ENCODE results near the gene SLC35A3. TPM values are rescaled to one million over a fixed set of nuclear protein-coding genes. Genes with fewer than 3 reads are reported as not detected.

The SLC35A3 gene
- total RNA-seq, 4 donors from 2014 or later: 17.1 to 37.8 (median 23.2) TPM

DNA sequence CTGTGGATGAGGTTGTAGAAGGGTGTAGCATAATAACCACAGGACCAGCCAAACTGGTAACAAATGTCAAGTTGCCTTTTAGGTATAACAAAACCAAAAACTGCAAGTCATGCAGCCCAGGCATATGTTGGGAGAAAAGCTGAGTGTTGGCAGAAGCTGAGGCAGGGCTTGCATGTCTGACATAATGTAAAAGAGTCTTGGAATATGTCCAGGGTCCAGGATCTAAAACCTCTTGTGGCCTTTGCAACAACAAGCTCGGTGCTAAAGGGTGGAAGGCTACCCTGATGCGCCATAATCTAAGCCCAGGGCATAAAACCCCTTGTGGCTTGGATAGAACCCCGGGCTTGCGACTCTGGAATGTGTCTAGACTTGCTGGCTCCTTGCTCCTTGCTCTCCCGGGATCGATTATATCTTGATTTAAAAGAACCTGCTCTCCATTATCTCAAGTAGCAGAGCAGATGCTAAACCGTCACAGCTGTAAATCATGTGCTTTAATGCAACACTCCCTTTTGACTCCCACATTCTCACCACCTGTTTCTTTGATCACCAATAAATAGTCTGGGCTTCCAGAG, 26.5 kb upstream of the SLC35A3 start:
- Histone ChIP-seq H3K9me3 (no peaks in the 10 kb centered on the region), H3K27me3 (no peaks in the 10 kb centered on the region), H3K4me3 (no peak overlapping the region), H3K27ac (no peak overlapping the region), H3K4me1 (no peaks in the 10 kb centered on the region), H3K36me3 (no peaks in the 10 kb centered on the region)
- TF ChIP-seq POLR2A (IDR thresholded peaks at IDR 0.05) (no peak), EP300 (IDR thresholded peaks at IDR 0.05) (no peak), POLR2AphosphoS5 (IDR thresholded peaks at IDR 0.05) (no peak)
- TF ChIP-seq, protein P1, sequence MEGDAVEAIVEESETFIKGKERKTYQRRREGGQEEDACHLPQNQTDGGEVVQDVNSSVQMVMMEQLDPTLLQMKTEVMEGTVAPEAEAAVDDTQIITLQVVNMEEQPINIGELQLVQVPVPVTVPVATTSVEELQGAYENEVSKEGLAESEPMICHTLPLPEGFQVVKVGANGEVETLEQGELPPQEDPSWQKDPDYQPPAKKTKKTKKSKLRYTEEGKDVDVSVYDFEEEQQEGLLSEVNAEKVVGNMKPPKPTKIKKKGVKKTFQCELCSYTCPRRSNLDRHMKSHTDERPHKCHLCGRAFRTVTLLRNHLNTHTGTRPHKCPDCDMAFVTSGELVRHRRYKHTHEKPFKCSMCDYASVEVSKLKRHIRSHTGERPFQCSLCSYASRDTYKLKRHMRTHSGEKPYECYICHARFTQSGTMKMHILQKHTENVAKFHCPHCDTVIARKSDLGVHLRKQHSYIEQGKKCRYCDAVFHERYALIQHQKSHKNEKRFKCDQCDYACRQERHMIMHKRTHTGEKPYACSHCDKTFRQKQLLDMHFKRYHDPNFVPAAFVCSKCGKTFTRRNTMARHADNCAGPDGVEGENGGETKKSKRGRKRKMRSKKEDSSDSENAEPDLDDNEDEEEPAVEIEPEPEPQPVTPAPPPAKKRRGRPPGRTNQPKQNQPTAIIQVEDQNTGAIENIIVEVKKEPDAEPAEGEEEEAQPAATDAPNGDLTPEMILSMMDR (IDR thresholded peaks at IDR 0.05): no peak
- WGBS, 2 donors (ENCODE audit: low coverage in 1 of 2): 21 to 37% methylated on average over 5 to 6 of the region's 7 CpGs
- ATAC-seq: no peak

DNA sequence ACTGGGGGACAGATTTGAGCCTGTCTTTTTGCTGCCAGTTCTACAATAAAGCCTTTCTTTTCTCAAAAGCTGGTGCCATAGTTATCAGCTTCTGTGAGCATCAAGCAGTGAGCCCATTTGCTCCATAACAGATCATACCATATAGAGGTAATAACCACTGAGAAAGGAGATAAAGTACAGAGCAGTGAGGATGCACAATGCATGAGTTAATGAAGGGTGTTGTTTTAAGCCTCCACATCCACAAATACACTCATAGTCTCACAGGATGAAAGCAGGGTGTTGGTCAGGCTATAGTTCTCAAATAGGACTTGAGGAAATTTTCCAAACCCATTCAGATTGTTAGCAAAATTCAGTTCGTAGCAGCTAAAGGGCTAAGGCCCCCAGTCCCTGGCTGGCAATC, 25.6 kb upstream of the SLC35A3 start:
- no peak for TF ChIP-seq EP300 (IDR thresholded peaks at IDR 0.05)
- TF ChIP-seq POLR2AphosphoS5 (IDR thresholded peaks at IDR 0.05): no peak
- no peak for TF ChIP-seq POLR2A (IDR thresholded peaks at IDR 0.05)
- TF ChIP-seq, protein P1 (IDR thresholded peaks at IDR 0.05): no peak
- ATAC-seq: no peak
- Histone ChIP-seq H3K27ac (no peak overlapping the region), H3K4me3 (no peak overlapping the region), H3K27me3 (no peaks in the 10 kb centered on the region), H3K4me1 (no peaks in the 10 kb centered on the region), H3K36me3 (no peaks in the 10 kb centered on the region), H3K9me3 (no peaks in the 10 kb centered on the region)
- WGBS, 2 donors (ENCODE audit: low coverage in 1 of 2): 78 to 83% methylated on average over 1 of the region's 1 CpG

DNA sequence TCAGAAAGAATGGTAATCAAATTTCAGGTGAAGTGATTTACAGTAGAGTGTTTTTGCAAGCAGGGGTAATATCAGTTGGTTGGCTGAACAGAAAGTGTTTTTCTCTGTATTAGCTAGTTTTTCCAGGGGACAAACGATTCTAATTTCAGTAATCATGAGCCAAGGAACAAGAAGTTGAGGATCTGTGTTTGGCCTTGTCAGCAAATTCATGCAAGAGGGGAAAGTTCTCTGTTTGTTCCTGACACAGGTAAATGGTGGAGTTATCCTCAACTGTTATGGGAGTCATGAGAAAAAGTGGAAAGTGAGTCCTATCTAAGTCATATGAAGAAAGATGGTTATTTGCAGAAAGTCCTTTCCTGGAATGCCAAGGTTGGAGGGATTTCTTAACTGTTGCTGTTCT, 24.6 kb upstream of the SLC35A3 start:
- H3K27me3 ChIP-seq: no peaks in the 10 kb centered on the region
- no peaks in the 10 kb centered on the region for H3K4me1 ChIP-seq
- no peak overlapping the region for H3K27ac ChIP-seq
- no peaks in the 10 kb centered on the region for H3K9me3 ChIP-seq
- 58 to 78% methylated on average over 1 of the region's 1 CpG for WGBS, 2 donors (ENCODE audit: low coverage in 1 of 2)
- no peak for TF ChIP-seq POLR2A (IDR thresholded peaks at IDR 0.05)
- no peak overlapping the region for H3K4me3 ChIP-seq
- H3K36me3 ChIP-seq: no peaks in the 10 kb centered on the region
- ATAC-seq: no peak

GRCh38 chr1:99950486-99950885, 19.3 kb upstream of the SLC35A3 start:
- no peak for ATAC-seq
- Histone ChIP-seq H3K9me3 (no peaks in the 10 kb centered on the region), H3K27me3 (no peaks in the 10 kb centered on the region), H3K4me3 (no peak overlapping the region), H3K27ac (no peak overlapping the region), H3K36me3 (no peaks in the 10 kb centered on the region), H3K4me1 (no peaks in the 10 kb centered on the region)
- no peak for TF ChIP-seq POLR2A (IDR thresholded peaks at IDR 0.05)
- TF ChIP-seq EP300 (IDR thresholded peaks at IDR 0.05): no peak
- no peak for TF ChIP-seq POLR2AphosphoS5 (IDR thresholded peaks at IDR 0.05)
- TF ChIP-seq, protein P1 (IDR thresholded peaks at IDR 0.05): no peak
- 55 to 58% methylated on average over 3 of the region's 3 CpGs for WGBS, 2 donors (ENCODE audit: low coverage in 1 of 2)

- no peak for ATAC-seq
- Histone ChIP-seq H3K4me1 (no peaks in the 10 kb centered on the region), H3K27me3 (no peaks in the 10 kb centered on the region), H3K36me3 (no peaks in the 10 kb centered on the region), H3K27ac (no peak overlapping the region), H3K4me3 (no peak overlapping the region), H3K9me3 (no peaks in the 10 kb centered on the region)
- no peak for TF ChIP-seq EP300 (IDR thresholded peaks at IDR 0.05)
- TF ChIP-seq POLR2AphosphoS5 (IDR thresholded peaks at IDR 0.05): no peak
- TF ChIP-seq, protein P1 (IDR thresholded peaks at IDR 0.05): no peak
- no peak for TF ChIP-seq POLR2A (IDR thresholded peaks at IDR 0.05)
- 71 to 74% methylated on average over 1 of the region's 1 CpG for WGBS, 2 donors (ENCODE audit: low coverage in 1 of 2)
Observed at GRCh38 chr1:99952522-99952921, 17.3 kb upstream of the SLC35A3 start.

Measured in gastroesophageal sphincter (tissue), 4 donors.